ENCODE data around the gene SRPK2.
"Not testable (repeated sequence)": the region's sequence is repeated elsewhere in the genome, so short reads cannot be mapped to it uniquely, and the experiment has no call there.

SRPK2 gene

GRCh38 chr7:105305633-105306032 lies 83.1 kb downstream of the SRPK2 start:
- Histone ChIP-seq H3K9me3 (ENCODE audit: control extremely low read depth in 1 of 5, control insufficient read depth in 4 of 5, insufficient read depth in 2 of 5, low read depth in 1 of 5, low read length in 4 of 5) (peaks cover 0 to 2% (median 0%) of the 10 kb centered on the region in 5 experiments), H3K27ac (ENCODE audit: insufficient read depth in 1 of 2, low read depth in 1 of 2, low read length in 2 of 2, poor library complexity in 1 of 2, severe bottlenecking in 2 of 2) (no peak overlapping the region), H3K4me1 (ENCODE audit: control extremely low read depth in 1 of 4, control insufficient read depth in 4 of 4, insufficient read depth in 4 of 4, low read length in 3 of 4) (peaks cover 0 to 2% (median under 1%) of the 10 kb centered on the region in 4 experiments), H3K27me3 (replicated peaks in 2 of 5; ENCODE audit: control insufficient read depth in 4 of 5, insufficient read depth in 5 of 5, low read length in 4 of 5) (no peaks in the 10 kb centered on the region), H3K36me3 (ENCODE audit: control insufficient read depth in 4 of 4, insufficient read depth in 4 of 4, low read length in 3 of 4) (peaks cover 0 to 2% (median 0%) of the 10 kb centered on the region in 4 experiments), H3K4me3 (ENCODE audit: control insufficient read depth in 1 of 7, extremely low read depth in 1 of 7, insufficient read depth in 4 of 7, low read depth in 2 of 7, low read length in 6 of 7) (no peak overlapping the region)
- no peak for DNase-seq
- ChIA-PET POLR2A (no interaction called here), CTCF (no interaction called here)
- WGBS (ENCODE audit: insufficient coverage), result no CpG with 5 or more reads among the region's 2 CpGs

- WGBS (ENCODE audit: insufficient coverage), result 100% methylated on average over 4 of the region's 5 CpGs
- H3K36me3 ChIP-seq (ENCODE audit: control insufficient read depth in 4 of 4, insufficient read depth in 4 of 4, low read length in 3 of 4), result peaks cover 0 to 2% (median 0%) of the 10 kb centered on the region in 4 experiments
- no peaks in the 10 kb centered on the region for H3K4me1 ChIP-seq (ENCODE audit: control extremely low read depth in 1 of 4, control insufficient read depth in 4 of 4, insufficient read depth in 4 of 4, low read length in 3 of 4)
- no peak for DNase-seq
- no peaks in the 10 kb centered on the region for H3K27me3 ChIP-seq (replicated peaks in 2 of 5; ENCODE audit: control insufficient read depth in 4 of 5, insufficient read depth in 5 of 5, low read length in 4 of 5)
- peaks cover 0 to 2% (median 0%) of the 10 kb centered on the region in 5 experiments for H3K9me3 ChIP-seq (ENCODE audit: control extremely low read depth in 1 of 5, control insufficient read depth in 4 of 5, insufficient read depth in 2 of 5, low read depth in 1 of 5, low read length in 4 of 5)
- no peak overlapping the region for H3K27ac ChIP-seq (ENCODE audit: insufficient read depth in 1 of 2, low read depth in 1 of 2, low read length in 2 of 2, poor library complexity in 1 of 2, severe bottlenecking in 2 of 2)
- H3K4me3 ChIP-seq (ENCODE audit: control insufficient read depth in 1 of 7, extremely low read depth in 1 of 7, insufficient read depth in 4 of 7, low read depth in 2 of 7, low read length in 6 of 7), result no peak overlapping the region
- CTCF ChIA-PET, result no interaction called here
- POLR2A ChIA-PET, result no interaction called here
These were observed 84.5 kb downstream of the SRPK2 start for GRCh38 chr7:105304040-105304895.

GRCh38 chr7:105300587-105300986 lies 88.1 kb downstream of the SRPK2 start:
- H3K9me3 ChIP-seq (ENCODE audit: control extremely low read depth in 1 of 5, control insufficient read depth in 4 of 5, insufficient read depth in 2 of 5, low read depth in 1 of 5, low read length in 4 of 5); H3K27me3 ChIP-seq (replicated peaks in 2 of 5; ENCODE audit: control insufficient read depth in 4 of 5, insufficient read depth in 5 of 5, low read length in 4 of 5); POLR2A ChIA-PET; H3K4me1 ChIP-seq (ENCODE audit: control extremely low read depth in 1 of 4, control insufficient read depth in 4 of 4, insufficient read depth in 4 of 4, low read length in 3 of 4); H3K27ac ChIP-seq (ENCODE audit: insufficient read depth in 1 of 2, low read depth in 1 of 2, low read length in 2 of 2, poor library complexity in 1 of 2, severe bottlenecking in 2 of 2); H3K4me3 ChIP-seq (ENCODE audit: control insufficient read depth in 1 of 7, extremely low read depth in 1 of 7, insufficient read depth in 4 of 7, low read depth in 2 of 7, low read length in 6 of 7); DNase-seq; H3K36me3 ChIP-seq (ENCODE audit: control insufficient read depth in 4 of 4, insufficient read depth in 4 of 4, low read length in 3 of 4); CTCF ChIA-PET: not testable (repeated sequence)
- WGBS (ENCODE audit: insufficient coverage), result 92% methylated on average over 5 of the region's 6 CpGs

GRCh38 chr7:105298439-105298894 lies 90.3 kb downstream of the SRPK2 start:
- H3K36me3 ChIP-seq (ENCODE audit: control insufficient read depth in 4 of 4, insufficient read depth in 4 of 4, low read length in 3 of 4), result no peaks in the 10 kb centered on the region
- DNase-seq, result no peak
- H3K27me3 ChIP-seq (replicated peaks in 2 of 5; ENCODE audit: control insufficient read depth in 4 of 5, insufficient read depth in 5 of 5, low read length in 4 of 5), result no peaks in the 10 kb centered on the region
- no peaks in the 10 kb centered on the region for H3K4me1 ChIP-seq (ENCODE audit: control extremely low read depth in 1 of 4, control insufficient read depth in 4 of 4, insufficient read depth in 4 of 4, low read length in 3 of 4)
- POLR2A ChIA-PET, result interaction anchor here (0.6 kb wide), 1 partner anchor 1324 kb away, joined by 3 read pairs; no protein-coding TSS in a partner anchor
- CTCF ChIA-PET, result interaction anchor here (0.6 kb wide), 1 partner anchor 21 kb away, joined by 3 read pairs; no protein-coding TSS in a partner anchor
- WGBS (ENCODE audit: insufficient coverage), result 92% methylated on average over 2 of the region's 4 CpGs
- H3K9me3 ChIP-seq (ENCODE audit: control extremely low read depth in 1 of 5, control insufficient read depth in 4 of 5, insufficient read depth in 2 of 5, low read depth in 1 of 5, low read length in 4 of 5), result no peaks in the 10 kb centered on the region
- no peak overlapping the region for H3K27ac ChIP-seq (ENCODE audit: insufficient read depth in 1 of 2, low read depth in 1 of 2, low read length in 2 of 2, poor library complexity in 1 of 2, severe bottlenecking in 2 of 2)
- no peak overlapping the region for H3K4me3 ChIP-seq (ENCODE audit: control insufficient read depth in 1 of 7, extremely low read depth in 1 of 7, insufficient read depth in 4 of 7, low read depth in 2 of 7, low read length in 6 of 7)

GRCh38 chr7:105297985-105298384 lies 90.7 kb downstream of the SRPK2 start:
- Histone ChIP-seq H3K9me3 (ENCODE audit: control extremely low read depth in 1 of 5, control insufficient read depth in 4 of 5, insufficient read depth in 2 of 5, low read depth in 1 of 5, low read length in 4 of 5) (no peaks in the 10 kb centered on the region), H3K36me3 (ENCODE audit: control insufficient read depth in 4 of 4, insufficient read depth in 4 of 4, low read length in 3 of 4) (no peaks in the 10 kb centered on the region), H3K4me3 (ENCODE audit: control insufficient read depth in 1 of 7, extremely low read depth in 1 of 7, insufficient read depth in 4 of 7, low read depth in 2 of 7, low read length in 6 of 7) (no peak overlapping the region), H3K4me1 (ENCODE audit: control extremely low read depth in 1 of 4, control insufficient read depth in 4 of 4, insufficient read depth in 4 of 4, low read length in 3 of 4) (no peaks in the 10 kb centered on the region), H3K27me3 (replicated peaks in 2 of 5; ENCODE audit: control insufficient read depth in 4 of 5, insufficient read depth in 5 of 5, low read length in 4 of 5) (no peaks in the 10 kb centered on the region), H3K27ac (ENCODE audit: insufficient read depth in 1 of 2, low read depth in 1 of 2, low read length in 2 of 2, poor library complexity in 1 of 2, severe bottlenecking in 2 of 2) (no peak overlapping the region)
- ChIA-PET POLR2A (no interaction called here), CTCF (interaction anchor here (1.2 kb wide), 1 partner anchor 10 kb away, joined by 3 read pairs; no protein-coding TSS in a partner anchor)
- DNase-seq, result no peak
- WGBS (ENCODE audit: insufficient coverage), result no CpG with 5 or more reads among the region's 2 CpGs

GRCh38 chr7:105297309-105297708 lies 91.4 kb downstream of the SRPK2 start:
- no peak for DNase-seq
- Histone ChIP-seq H3K4me3 (ENCODE audit: control insufficient read depth in 1 of 7, extremely low read depth in 1 of 7, insufficient read depth in 4 of 7, low read depth in 2 of 7, low read length in 6 of 7) (no peak overlapping the region), H3K4me1 (ENCODE audit: control extremely low read depth in 1 of 4, control insufficient read depth in 4 of 4, insufficient read depth in 4 of 4, low read length in 3 of 4) (no peaks in the 10 kb centered on the region), H3K27ac (ENCODE audit: insufficient read depth in 1 of 2, low read depth in 1 of 2, low read length in 2 of 2, poor library complexity in 1 of 2, severe bottlenecking in 2 of 2) (no peak overlapping the region), H3K9me3 (ENCODE audit: control extremely low read depth in 1 of 5, control insufficient read depth in 4 of 5, insufficient read depth in 2 of 5, low read depth in 1 of 5, low read length in 4 of 5) (no peaks in the 10 kb centered on the region), H3K27me3 (replicated peaks in 2 of 5; ENCODE audit: control insufficient read depth in 4 of 5, insufficient read depth in 5 of 5, low read length in 4 of 5) (no peaks in the 10 kb centered on the region), H3K36me3 (ENCODE audit: control insufficient read depth in 4 of 4, insufficient read depth in 4 of 4, low read length in 3 of 4) (no peaks in the 10 kb centered on the region)
- CTCF ChIA-PET, result interaction anchor here (1.2 kb wide), 1 partner anchor 10 kb away, joined by 3 read pairs; no protein-coding TSS in a partner anchor
- 100% methylated on average over 1 of the region's 5 CpGs for WGBS (ENCODE audit: insufficient coverage)
- POLR2A ChIA-PET, result no interaction called here

- no peaks in the 10 kb centered on the region for H3K27me3 ChIP-seq (replicated peaks in 2 of 5; ENCODE audit: control insufficient read depth in 4 of 5, insufficient read depth in 5 of 5, low read length in 4 of 5)
- POLR2A ChIA-PET, result no interaction called here
- H3K4me1 ChIP-seq (ENCODE audit: control extremely low read depth in 1 of 4, control insufficient read depth in 4 of 4, insufficient read depth in 4 of 4, low read length in 3 of 4), result no peaks in the 10 kb centered on the region
- no peak for DNase-seq
- H3K27ac ChIP-seq (ENCODE audit: insufficient read depth in 1 of 2, low read depth in 1 of 2, low read length in 2 of 2, poor library complexity in 1 of 2, severe bottlenecking in 2 of 2), result no peak overlapping the region
- CTCF ChIA-PET, result interaction anchor here (1.0 to 1.2 kb wide), 3 partner anchors 11 to 94 kb away, joined by 3 to 4 read pairs (median 3); no protein-coding TSS in a partner anchor
- no peaks in the 10 kb centered on the region for H3K36me3 ChIP-seq (ENCODE audit: control insufficient read depth in 4 of 4, insufficient read depth in 4 of 4, low read length in 3 of 4)
- no peaks in the 10 kb centered on the region for H3K9me3 ChIP-seq (ENCODE audit: control extremely low read depth in 1 of 5, control insufficient read depth in 4 of 5, insufficient read depth in 2 of 5, low read depth in 1 of 5, low read length in 4 of 5)
- no peak overlapping the region for H3K4me3 ChIP-seq (ENCODE audit: control insufficient read depth in 1 of 7, extremely low read depth in 1 of 7, insufficient read depth in 4 of 7, low read depth in 2 of 7, low read length in 6 of 7)
These were observed 92.2 kb downstream of the SRPK2 start for GRCh38 chr7:105296491-105296890.
